BLaER1 (cell line): ENCODE results near the gene TRIM38.
A peak's percentile ranks its signal among the peaks of the same experiment; 100 is the strongest.

Source experiments
- H3K27ac ChIP-seq: shearing (Covaris generic); formaldehyde crosslinking; 2 replicates; pipeline ENCODE4 v1.8.1; 2022
- H3K27me3 ChIP-seq: shearing (Covaris generic); formaldehyde crosslinking; 2 replicates; pipeline ENCODE4 v1.8.1; 2022
- H3K36me3 ChIP-seq: shearing (Covaris generic); formaldehyde crosslinking; 2 replicates; pipeline ENCODE4 v1.8.1; 2022
- H3K4me1 ChIP-seq: shearing (Covaris generic); formaldehyde crosslinking; 2 replicates; pipeline ENCODE4 v1.8.1; 2022
- H3K4me2 ChIP-seq: shearing (Covaris generic); formaldehyde crosslinking; 2 replicates; pipeline ENCODE4 v1.8.1; 2022
- H3K4me3 ChIP-seq: shearing (Covaris generic); formaldehyde crosslinking; 2 replicates; pipeline ENCODE4 v1.8.1; 2022
- H3K9ac ChIP-seq: shearing (Covaris generic); formaldehyde crosslinking; 2 replicates; pipeline ENCODE4 v1.8.1; 2022
- H3K9me3 ChIP-seq: shearing (Covaris generic); formaldehyde crosslinking; 2 replicates; pipeline ENCODE4 v1.8.1; 2022
- H4K20me1 ChIP-seq: shearing (Covaris generic); formaldehyde crosslinking; 2 replicates; pipeline ENCODE4 v1.8.1; 2022
- Cebpa-rat ChIP-seq: shearing (Covaris generic); IDR thresholded peaks from 2 replicates; pipeline ENCODE4 v1.8.1; 2022

TRIM38 gene

GRCh38 chr6:25962149-25963127 lies at the start of gene TRIM38:
TRIM38 (plus strand) TSS chr6:25962802; CDS start chr6:25966523, 3,721 bp downstream.
- Histone ChIP-seq H3K4me1 (peaks cover 73% of the 10 kb centered on the region), H4K20me1 (peaks cover 34% of the 10 kb centered on the region), H3K27ac (peak within 1 kb of the TSS; percentile 97), H3K4me3 (peak within 1 kb of the TSS; percentile 87), H3K36me3 (peaks cover 30% of the 10 kb centered on the region), H3K4me2 (peak within 1 kb of the TSS; percentile 93), H3K27me3 (no peaks in the 10 kb centered on the region), H3K9ac (peak within 1 kb of the TSS; percentile 97), H3K9me3 (peaks cover 36% of the 10 kb centered on the region)
- no peak for TF ChIP-seq Cebpa-rat

GRCh38 chr6:25913741-25914140 lies 48.9 kb upstream of the TRIM38 start:
- H3K36me3 ChIP-seq, result no peaks in the 10 kb centered on the region
- no peak for TF ChIP-seq Cebpa-rat
- H3K27ac ChIP-seq, result no peak overlapping the region
- no peaks in the 10 kb centered on the region for H3K9me3 ChIP-seq
- H3K27me3 ChIP-seq, result no peaks in the 10 kb centered on the region
- no peaks in the 10 kb centered on the region for H4K20me1 ChIP-seq
- H3K9ac ChIP-seq, result no peak overlapping the region
- H3K4me2 ChIP-seq, result no peak overlapping the region
- peaks cover 6% of the 10 kb centered on the region for H3K4me1 ChIP-seq
- no peak overlapping the region for H3K4me3 ChIP-seq

GRCh38 chr6:25916330-25916729 lies 46.3 kb upstream of the TRIM38 start:
- H3K9me3 ChIP-seq, result no peaks in the 10 kb centered on the region
- no peak overlapping the region for H3K27ac ChIP-seq
- H3K27me3 ChIP-seq, result no peaks in the 10 kb centered on the region
- no peak for TF ChIP-seq Cebpa-rat
- no peak overlapping the region for H3K4me2 ChIP-seq
- no peaks in the 10 kb centered on the region for H3K36me3 ChIP-seq
- H3K4me1 ChIP-seq, result peaks cover 2% of the 10 kb centered on the region
- no peak overlapping the region for H3K4me3 ChIP-seq
- no peak overlapping the region for H3K9ac ChIP-seq
- no peaks in the 10 kb centered on the region for H4K20me1 ChIP-seq

- H3K27ac ChIP-seq, result no peak overlapping the region
- no peak overlapping the region for H3K4me2 ChIP-seq
- no peaks in the 10 kb centered on the region for H3K36me3 ChIP-seq
- no peaks in the 10 kb centered on the region for H3K4me1 ChIP-seq
- H3K4me3 ChIP-seq, result no peak overlapping the region
- no peaks in the 10 kb centered on the region for H3K27me3 ChIP-seq
- no peaks in the 10 kb centered on the region for H4K20me1 ChIP-seq
- no peak for TF ChIP-seq Cebpa-rat
- no peak overlapping the region for H3K9ac ChIP-seq
- no peaks in the 10 kb centered on the region for H3K9me3 ChIP-seq
Observed at GRCh38 chr6:25916789-25917490, 45.7 kb upstream of the TRIM38 start.

- H3K4me3 ChIP-seq, result no peak overlapping the region
- H3K9ac ChIP-seq, result no peak overlapping the region
- H3K4me2 ChIP-seq, result no peak overlapping the region
- TF ChIP-seq Cebpa-rat, result no peak
- no peaks in the 10 kb centered on the region for H3K27me3 ChIP-seq
- no peaks in the 10 kb centered on the region for H3K9me3 ChIP-seq
- H4K20me1 ChIP-seq, result no peaks in the 10 kb centered on the region
- no peaks in the 10 kb centered on the region for H3K36me3 ChIP-seq
- no peak overlapping the region for H3K27ac ChIP-seq
- H3K4me1 ChIP-seq, result no peaks in the 10 kb centered on the region
Observed at GRCh38 chr6:25918083-25918683, 44.4 kb upstream of the TRIM38 start.

- Histone ChIP-seq H3K27ac (no peak overlapping the region), H3K9me3 (no peaks in the 10 kb centered on the region), H3K4me2 (no peak overlapping the region), H3K9ac (no peak overlapping the region), H4K20me1 (no peaks in the 10 kb centered on the region), H3K36me3 (no peaks in the 10 kb centered on the region), H3K4me1 (no peaks in the 10 kb centered on the region), H3K27me3 (no peaks in the 10 kb centered on the region), H3K4me3 (no peak overlapping the region)
- TF ChIP-seq Cebpa-rat, result no peak
Observed at GRCh38 chr6:25919657-25920056, 42.9 kb upstream of the TRIM38 start.

GRCh38 chr6:25921525-25922203 lies 40.9 kb upstream of the TRIM38 start:
- H4K20me1 ChIP-seq, result no peaks in the 10 kb centered on the region
- H3K27me3 ChIP-seq, result no peaks in the 10 kb centered on the region
- H3K4me2 ChIP-seq, result no peak overlapping the region
- no peaks in the 10 kb centered on the region for H3K9me3 ChIP-seq
- H3K9ac ChIP-seq, result no peak overlapping the region
- no peak overlapping the region for H3K4me3 ChIP-seq
- no peak overlapping the region for H3K27ac ChIP-seq
- no peak for TF ChIP-seq Cebpa-rat
- H3K4me1 ChIP-seq, result no peaks in the 10 kb centered on the region
- H3K36me3 ChIP-seq, result no peaks in the 10 kb centered on the region

GRCh38 chr6:25922301-25922700 lies 40.3 kb upstream of the TRIM38 start:
- Histone ChIP-seq H3K9me3 (no peaks in the 10 kb centered on the region), H3K36me3 (no peaks in the 10 kb centered on the region), H3K27me3 (no peaks in the 10 kb centered on the region)

GRCh38 chr6:25925876-25926275 lies 36.7 kb upstream of the TRIM38 start:
- Histone ChIP-seq H4K20me1 (no peaks in the 10 kb centered on the region), H3K27me3 (no peaks in the 10 kb centered on the region), H3K4me2 (no peak overlapping the region), H3K9me3 (no peaks in the 10 kb centered on the region), H3K9ac (no peak overlapping the region), H3K36me3 (no peaks in the 10 kb centered on the region), H3K27ac (no peak overlapping the region), H3K4me3 (no peak overlapping the region), H3K4me1 (no peaks in the 10 kb centered on the region)
- no peak for TF ChIP-seq Cebpa-rat

More at GRCh38 chr6:25922301-25922700, 40.3 kb upstream of the TRIM38 start:
- no peak for TF ChIP-seq Cebpa-rat
- Histone ChIP-seq H3K4me2 (no peak overlapping the region), H3K9ac (no peak overlapping the region), H4K20me1 (no peaks in the 10 kb centered on the region), H3K27ac (no peak overlapping the region), H3K4me1 (no peaks in the 10 kb centered on the region), H3K4me3 (no peak overlapping the region)
